Measurements from ENCODE around the gene BRICD5.

The BRICD5 gene

DNA sequence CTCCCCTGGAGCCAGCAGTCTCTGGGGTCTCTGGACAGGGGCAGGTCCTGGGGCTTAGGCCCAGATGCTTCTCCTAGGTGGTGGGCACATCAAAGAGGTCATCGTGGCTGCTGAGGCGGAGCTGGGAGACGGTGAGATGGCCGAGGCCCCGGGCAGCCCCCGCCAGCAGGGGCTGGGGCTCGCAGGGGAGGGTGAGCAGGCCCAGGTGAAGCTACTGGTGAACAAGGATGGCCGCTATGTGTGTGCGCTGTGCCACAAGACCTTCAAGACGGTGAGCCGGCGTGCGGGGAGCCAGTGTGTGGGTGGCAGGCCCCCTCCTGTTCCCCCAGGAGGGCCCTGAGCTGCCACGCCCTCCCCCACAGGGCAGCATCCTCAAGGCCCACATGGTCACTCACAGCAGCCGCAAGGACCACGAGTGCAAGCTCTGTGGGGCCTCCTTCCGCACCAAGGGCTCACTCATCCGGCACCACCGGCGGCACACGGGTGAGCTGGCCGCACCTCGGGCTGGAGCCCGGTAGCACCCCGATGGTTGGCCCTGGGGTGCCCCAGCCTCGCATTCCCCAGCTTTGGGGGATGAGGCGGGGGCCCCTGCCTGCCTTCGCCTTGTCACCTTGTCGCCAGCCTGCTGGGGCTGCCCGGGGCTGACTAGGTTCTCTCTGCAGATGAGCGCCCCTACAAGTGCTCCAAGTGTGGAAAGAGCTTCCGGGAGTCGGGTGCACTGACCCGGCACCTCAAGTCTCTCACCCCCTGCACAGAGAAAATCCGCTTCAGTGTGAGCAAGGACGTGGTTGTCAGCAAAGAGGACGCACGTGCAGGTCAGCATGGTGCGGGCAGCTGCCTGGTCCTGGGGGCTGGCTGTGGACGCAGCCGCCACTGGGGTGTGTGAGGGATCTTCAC is 21.7 kb upstream of the BRICD5 start:
- TF ChIP-seq, protein P1, sequence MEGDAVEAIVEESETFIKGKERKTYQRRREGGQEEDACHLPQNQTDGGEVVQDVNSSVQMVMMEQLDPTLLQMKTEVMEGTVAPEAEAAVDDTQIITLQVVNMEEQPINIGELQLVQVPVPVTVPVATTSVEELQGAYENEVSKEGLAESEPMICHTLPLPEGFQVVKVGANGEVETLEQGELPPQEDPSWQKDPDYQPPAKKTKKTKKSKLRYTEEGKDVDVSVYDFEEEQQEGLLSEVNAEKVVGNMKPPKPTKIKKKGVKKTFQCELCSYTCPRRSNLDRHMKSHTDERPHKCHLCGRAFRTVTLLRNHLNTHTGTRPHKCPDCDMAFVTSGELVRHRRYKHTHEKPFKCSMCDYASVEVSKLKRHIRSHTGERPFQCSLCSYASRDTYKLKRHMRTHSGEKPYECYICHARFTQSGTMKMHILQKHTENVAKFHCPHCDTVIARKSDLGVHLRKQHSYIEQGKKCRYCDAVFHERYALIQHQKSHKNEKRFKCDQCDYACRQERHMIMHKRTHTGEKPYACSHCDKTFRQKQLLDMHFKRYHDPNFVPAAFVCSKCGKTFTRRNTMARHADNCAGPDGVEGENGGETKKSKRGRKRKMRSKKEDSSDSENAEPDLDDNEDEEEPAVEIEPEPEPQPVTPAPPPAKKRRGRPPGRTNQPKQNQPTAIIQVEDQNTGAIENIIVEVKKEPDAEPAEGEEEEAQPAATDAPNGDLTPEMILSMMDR (IDR thresholded peaks at IDR 0.05; ENCODE audit: low read depth, low read length): no peak
- H3K4me3 ChIP-seq (ENCODE audit: low read depth, low read length): no peak overlapping the region

DNA sequence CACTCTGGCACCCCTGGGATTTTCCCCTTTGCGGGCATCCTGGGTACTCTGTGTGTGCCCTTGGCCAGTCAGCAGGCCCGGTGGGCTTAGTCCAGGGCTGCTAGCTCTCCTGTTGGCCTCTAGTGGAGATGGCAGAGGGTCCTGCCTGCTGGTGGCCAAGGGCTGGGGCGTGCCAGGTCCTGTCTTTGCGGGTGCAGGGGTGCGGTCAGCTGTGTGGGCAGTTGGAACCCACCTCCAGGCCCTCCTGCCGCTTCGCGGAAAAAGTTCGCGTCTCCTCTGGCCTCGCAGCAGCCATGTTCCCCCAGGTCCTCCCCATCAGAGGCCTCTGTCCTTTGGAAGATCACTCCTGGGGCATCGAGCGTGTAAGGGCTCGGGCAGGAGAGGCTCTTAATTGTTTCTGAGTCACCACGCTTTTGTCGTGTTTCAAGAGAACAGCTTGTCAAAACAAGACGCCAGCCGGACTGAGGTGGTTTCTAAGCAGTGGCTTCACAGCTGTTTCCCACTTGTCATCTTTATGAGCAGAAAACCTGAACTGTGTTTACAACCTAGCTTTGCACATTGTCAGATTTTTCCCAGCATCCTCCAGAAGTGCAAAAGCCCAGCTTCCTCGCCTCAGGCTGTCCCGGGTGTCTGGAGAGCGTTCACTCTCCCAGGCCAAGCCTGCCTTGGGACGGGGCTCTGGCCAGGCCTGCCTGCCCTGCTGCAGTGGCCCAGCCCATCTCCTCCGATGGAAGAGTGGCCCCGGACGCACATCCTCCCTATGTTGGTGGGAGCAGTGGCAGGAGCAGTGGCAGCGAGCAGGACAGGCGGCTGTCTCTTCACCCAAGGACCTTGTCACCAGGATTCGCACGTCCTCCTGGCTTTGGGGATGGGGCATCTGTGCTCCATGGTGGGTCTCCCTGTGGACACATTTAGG is 20.6 kb upstream of the BRICD5 start:
- no peak overlapping the region for H3K4me3 ChIP-seq (ENCODE audit: low read depth, low read length)
- TF ChIP-seq, protein P1 (IDR thresholded peaks at IDR 0.05; ENCODE audit: low read depth, low read length): no peak

DNA sequence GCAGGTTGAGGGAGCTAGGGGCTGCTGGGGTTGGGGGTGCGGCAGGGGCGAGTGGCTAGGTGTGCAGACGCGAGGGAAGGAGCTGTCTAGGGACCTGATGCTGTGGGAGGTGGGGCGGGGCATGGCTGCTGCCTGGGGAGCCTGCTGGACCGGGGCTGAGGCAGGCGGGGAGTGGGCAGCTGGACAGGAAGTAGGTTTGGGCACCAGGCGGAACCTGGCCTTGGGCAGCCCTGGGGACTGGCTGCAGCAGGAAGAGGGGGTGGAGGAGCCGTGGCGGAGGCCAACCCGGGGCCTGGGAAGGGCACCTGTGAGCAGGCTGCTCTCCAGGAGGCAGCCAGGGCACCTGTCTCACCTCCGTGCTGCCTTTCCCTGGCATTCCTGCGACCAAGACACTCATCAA is 19.7 kb upstream of the BRICD5 start:
- TF ChIP-seq, protein P1 (IDR thresholded peaks at IDR 0.05; ENCODE audit: low read depth, low read length): no peak
- H3K4me3 ChIP-seq (ENCODE audit: low read depth, low read length): no peak overlapping the region

DNA sequence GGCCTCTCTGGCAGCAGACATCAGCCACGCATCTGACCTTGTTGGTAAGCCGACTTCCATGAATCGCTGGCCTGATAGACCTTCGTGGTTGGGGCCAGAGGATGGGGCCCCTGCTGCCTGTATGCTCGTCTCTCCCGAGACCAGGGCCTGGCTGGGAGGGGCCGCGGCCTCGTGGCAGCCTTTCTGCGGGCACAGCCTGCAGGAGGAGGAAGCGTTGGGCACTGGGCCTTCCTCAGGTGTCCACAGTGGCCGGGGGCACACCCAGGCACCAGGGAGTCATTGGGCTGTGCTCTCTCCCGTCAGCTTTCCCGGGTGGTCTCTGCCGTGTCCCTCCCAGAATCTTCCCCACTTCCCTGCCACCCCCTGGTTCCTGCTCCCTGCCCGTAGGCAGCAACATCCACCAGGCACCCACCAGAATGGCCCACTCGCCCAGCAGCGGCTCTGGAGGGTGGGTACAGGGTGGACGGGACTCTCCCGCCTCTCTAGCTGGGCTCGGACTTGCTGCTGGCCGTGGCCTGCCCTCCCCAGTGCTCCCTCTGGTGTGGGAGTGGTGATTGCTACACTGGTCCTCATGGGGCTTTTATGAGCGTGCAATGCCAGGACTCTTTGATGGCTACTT is 19.1 kb upstream of the BRICD5 start:
- TF ChIP-seq, protein P1 (IDR thresholded peaks at IDR 0.05; ENCODE audit: low read depth, low read length): no peak
- H3K4me3 ChIP-seq (ENCODE audit: low read depth, low read length): no peak overlapping the region

DNA sequence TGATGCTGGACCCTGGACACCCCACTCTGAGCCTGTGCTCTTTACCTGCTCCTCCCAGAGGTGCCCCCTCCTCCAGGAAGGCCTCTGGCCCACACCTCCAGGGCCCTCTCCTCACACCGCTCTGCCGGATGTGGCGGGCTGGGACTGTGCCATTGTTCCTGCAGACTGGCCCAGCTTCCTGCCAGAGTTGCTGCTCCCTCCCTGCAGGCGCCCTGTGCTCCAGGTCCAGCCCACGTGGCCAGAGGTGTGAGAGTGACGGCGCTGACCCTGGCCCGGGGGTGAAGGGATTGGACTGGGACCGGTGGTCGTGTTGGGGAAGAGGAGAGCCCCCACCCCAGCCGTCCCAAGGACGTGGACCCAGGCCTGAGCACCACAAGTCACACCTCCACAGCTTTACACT is 18.4 kb upstream of the BRICD5 start:
- TF ChIP-seq, protein P1 (IDR thresholded peaks at IDR 0.05; ENCODE audit: low read depth, low read length): no peak

DNA sequence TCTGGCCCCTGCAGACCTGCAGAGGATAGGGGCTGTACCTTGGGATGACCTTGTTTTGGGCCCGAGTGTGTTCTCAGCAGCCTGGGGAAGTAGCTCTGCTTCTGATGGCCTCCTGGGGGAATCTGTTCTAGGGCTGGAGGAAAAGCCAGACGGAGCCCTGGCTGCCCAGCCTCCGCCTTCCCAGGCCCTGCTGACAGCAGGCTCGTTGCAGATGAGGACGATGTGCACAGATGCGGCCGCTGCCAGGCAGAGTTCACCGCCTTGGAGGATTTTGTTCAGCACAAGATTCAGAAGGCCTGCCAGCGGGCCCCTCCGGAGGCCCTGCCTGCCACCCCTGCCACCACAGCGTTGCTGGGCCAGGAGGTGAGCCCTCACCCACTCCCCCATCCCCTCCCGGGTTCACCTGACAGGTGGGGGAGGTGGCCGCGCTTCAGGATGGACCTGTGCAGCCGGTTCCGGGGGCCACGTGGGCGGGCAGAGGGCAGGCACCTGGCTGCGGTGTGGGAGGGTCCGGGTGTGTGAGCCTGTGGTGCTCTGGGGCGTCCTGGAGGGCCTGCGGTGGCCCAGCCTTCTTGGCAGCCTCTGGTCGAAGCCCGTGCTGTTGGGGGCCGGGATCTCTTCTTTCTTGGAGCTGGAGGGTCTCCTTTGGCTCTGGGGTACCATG is 17.6 kb upstream of the BRICD5 start:
- H3K4me3 ChIP-seq (ENCODE audit: low read depth, low read length): no peak overlapping the region
- TF ChIP-seq, protein P1 (IDR thresholded peaks at IDR 0.05; ENCODE audit: low read depth, low read length): no peak

More for the DNA sequence above, 18.4 kb upstream of the BRICD5 start:
- no peak overlapping the region for H3K4me3 ChIP-seq (ENCODE audit: low read depth, low read length)

All from WI38 (cell line).